WTC11 (cell line): ENCODE data around the gene ETF1.

ENCODE experiments used
- CREB1 ChIP-seq: sonication (generic); formaldehyde crosslinking; IDR thresholded peaks from 2 replicates; pipeline ENCODE4 v1.8.0; 2023; ENCODE audit warnings: mild to moderate bottlenecking, missing genetic modification reagents
- CREM ChIP-seq: sonication (generic); formaldehyde crosslinking; IDR thresholded peaks from 2 replicates; pipeline ENCODE4 v1.8.1; 2022; ENCODE audit warnings: mild to moderate bottlenecking, missing genetic modification reagents, moderate library complexity
- CTCF ChIP-seq: fragments of 200-600 bp; IDR thresholded peaks from 2 replicates; pipeline ENCODE4 v1.8.0; 2022; ENCODE audit warnings: antibody characterized with exemption
- E2F1 ChIP-seq: sonication (generic); formaldehyde crosslinking; IDR thresholded peaks from 2 replicates; pipeline ENCODE4 v1.8.0; 2022; ENCODE audit warnings: mild to moderate bottlenecking, missing genetic modification reagents
- ESRRA ChIP-seq: sonication (generic); formaldehyde crosslinking; IDR thresholded peaks from 2 replicates; pipeline ENCODE4 v1.8.1; 2022; ENCODE audit warnings: mild to moderate bottlenecking, missing genetic modification reagents, borderline replicate concordance
- IRF2 ChIP-seq: sonication (generic); formaldehyde crosslinking; IDR thresholded peaks from 2 replicates; pipeline ENCODE4 v1.8.0; 2022; ENCODE audit warnings: low read depth, missing genetic modification reagents, borderline replicate concordance
- KAT7 ChIP-seq: sonication (generic); formaldehyde crosslinking; IDR thresholded peaks from 2 replicates; pipeline ENCODE4 v1.8.1; 2023; ENCODE audit warnings: missing genetic modification reagents, mild to moderate bottlenecking, borderline replicate concordance
- MAX ChIP-seq: sonication (generic); formaldehyde crosslinking; IDR thresholded peaks from 2 replicates; pipeline ENCODE4 v1.8.0; 2022; ENCODE audit warnings: mild to moderate bottlenecking, missing genetic modification reagents
- NFE2L1 ChIP-seq: sonication (generic); formaldehyde crosslinking; IDR thresholded peaks from 2 replicates; pipeline ENCODE4 v1.8.1; 2023; ENCODE audit warnings: missing genetic modification reagents
- RELA ChIP-seq: sonication (generic); formaldehyde crosslinking; IDR thresholded peaks from 2 replicates; pipeline ENCODE4 v1.8.1; 2022; ENCODE audit warnings: missing genetic modification reagents, mild to moderate bottlenecking, borderline replicate concordance
- SMAD3 ChIP-seq: sonication (generic); formaldehyde crosslinking; IDR thresholded peaks from 2 replicates; pipeline ENCODE4 v1.8.0; 2022; ENCODE audit warnings: missing genetic modification reagents, mild to moderate bottlenecking, borderline replicate concordance
- SMAD4 ChIP-seq: sonication (generic); formaldehyde crosslinking; IDR thresholded peaks from 2 replicates; pipeline ENCODE4 v1.8.0; 2022; ENCODE audit warnings: mild to moderate bottlenecking, missing genetic modification reagents
- ZBTB21 ChIP-seq: sonication (generic); formaldehyde crosslinking; IDR thresholded peaks from 2 replicates; pipeline ENCODE4 v1.8.1; 2023; ENCODE audit warnings: mild to moderate bottlenecking, missing genetic modification reagents, borderline replicate concordance

GRCh38 chr5:138577452-138577851 is 34.4 kb upstream of the ETF1 start:
- TF ChIP-seq CTCF (no peak), SMAD3 (CRISPR knock-in tag) (no peak), E2F1 (CRISPR knock-in tag) (no peak), RELA (CRISPR knock-in tag) (no peak), ZBTB21 (CRISPR knock-in tag) (no peak), CREM (CRISPR knock-in tag) (no peak), NFE2L1 (CRISPR knock-in tag) (no peak), SMAD4 (CRISPR knock-in tag) (no peak), CREB1 (CRISPR knock-in tag) (no peak), IRF2 (CRISPR knock-in tag) (no peak), MAX (CRISPR knock-in tag) (no peak), ESRRA (CRISPR knock-in tag) (no peak), KAT7 (CRISPR knock-in tag) (no peak)
